ENCODE data around the gene TMEM14A. TPM values are rescaled to one million over a fixed set of nuclear protein-coding genes. Genes with fewer than 3 reads are reported as not detected.

TMEM14A gene
- total RNA-seq, 2 donors from 2014 or later = 16.5 to 27.1 TPM

DNA sequence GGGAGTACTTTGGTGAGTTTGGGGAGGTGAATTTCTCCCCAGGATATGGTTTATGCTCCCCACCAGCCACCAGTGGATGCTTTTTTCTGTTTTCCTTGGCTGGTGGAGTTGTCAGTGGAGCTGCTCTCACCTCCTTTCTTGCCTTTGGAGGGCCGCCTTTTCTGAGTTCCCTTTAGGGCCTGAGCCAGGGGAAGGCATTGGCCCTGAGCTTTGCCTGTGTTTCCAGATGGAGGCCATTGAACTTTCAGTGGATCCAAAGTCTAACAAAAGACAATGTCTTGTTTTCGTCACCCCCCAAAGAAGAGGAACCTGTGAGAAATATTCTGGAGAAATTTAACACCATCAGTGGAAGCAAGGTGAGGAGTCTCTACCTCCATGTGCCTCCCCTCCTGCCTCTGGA is 4.4 kb upstream of the TMEM14A start:
- Histone ChIP-seq H3K27ac (no peak overlapping the region), H3K4me3 (no peak overlapping the region), H3K4me1 (ENCODE audit: control insufficient read depth in 1 of 2, low read depth in 2 of 2) (peaks cover 8 to 36% of the 10 kb centered on the region in 2 donors), H3K36me3 (no peaks in the 10 kb centered on the region), H3K9me3 (no peaks in the 10 kb centered on the region), H3K27me3 (replicated peaks; ENCODE audit: insufficient read depth) (no peaks in the 10 kb centered on the region)
- ATAC-seq (ENCODE audit: insufficient number of reproducible peaks, low FRiP score, low read depth) = no peak
- TF ChIP-seq CTCF (IDR thresholded peaks at IDR 0.05) = no peak
- DNase-seq (ENCODE audit: low spot score) = no peak

GRCh38 chr6:52667572-52667971 is 3.3 kb upstream of the TMEM14A start:
- no peaks in the 10 kb centered on the region for H3K9me3 ChIP-seq
- H3K4me1 ChIP-seq (ENCODE audit: control insufficient read depth in 1 of 2, low read depth in 2 of 2) = peaks cover 8 to 46% of the 10 kb centered on the region in 2 donors
- DNase-seq (ENCODE audit: low spot score) (no peak), ATAC-seq (ENCODE audit: insufficient number of reproducible peaks, low FRiP score, low read depth) (no peak)
- TF ChIP-seq CTCF (IDR thresholded peaks at IDR 0.05) = no peak
- no peaks in the 10 kb centered on the region for H3K36me3 ChIP-seq
- H3K4me3 ChIP-seq = no peak overlapping the region
- no peaks in the 10 kb centered on the region for H3K27me3 ChIP-seq (replicated peaks; ENCODE audit: insufficient read depth)
- no peak overlapping the region for H3K27ac ChIP-seq

DNA sequence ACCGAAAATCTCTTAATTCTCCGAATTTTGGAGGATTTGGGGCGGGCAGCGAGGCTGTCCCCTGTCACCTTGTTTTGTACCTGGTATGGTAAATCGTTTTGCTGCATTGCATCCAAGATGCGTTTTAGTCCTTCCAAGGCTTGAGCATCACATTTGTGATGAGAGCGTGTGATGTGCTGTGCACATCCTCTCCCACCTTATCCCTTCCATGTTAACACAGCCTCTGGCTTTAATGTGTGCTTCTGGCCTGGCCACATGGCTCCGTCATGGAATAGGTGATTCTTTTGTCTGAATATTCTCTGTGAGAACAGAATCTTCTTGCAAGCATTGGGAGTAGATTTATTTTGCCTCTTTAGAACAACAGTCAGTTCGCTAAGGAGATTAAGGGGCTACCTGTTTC is 763 bp downstream of the TMEM14A start:
- no peaks in the 10 kb centered on the region for H3K36me3 ChIP-seq
- ATAC-seq (ENCODE audit: insufficient number of reproducible peaks, low FRiP score, low read depth) (no peak), DNase-seq (ENCODE audit: low spot score) (no peak)
- peaks cover 0 to 23% of the 10 kb centered on the region in 2 donors for H3K4me1 ChIP-seq (ENCODE audit: control insufficient read depth in 1 of 2, low read depth in 2 of 2)
- no peak for TF ChIP-seq CTCF (IDR thresholded peaks at IDR 0.05)
- H3K9me3 ChIP-seq = no peaks in the 10 kb centered on the region
- peak overlapping the region; percentile 83 for H3K4me3 ChIP-seq
- H3K27ac ChIP-seq = peak overlapping the region in 1 of 2 donors; percentile 53
- H3K27me3 ChIP-seq (replicated peaks; ENCODE audit: insufficient read depth) = no peaks in the 10 kb centered on the region

- Histone ChIP-seq H3K4me3 (no peak overlapping the region), H3K9me3 (no peaks in the 10 kb centered on the region), H3K27me3 (replicated peaks; ENCODE audit: insufficient read depth) (no peaks in the 10 kb centered on the region), H3K36me3 (no peaks in the 10 kb centered on the region), H3K4me1 (ENCODE audit: control insufficient read depth in 1 of 2, low read depth in 2 of 2) (peaks cover 0 to 23% of the 10 kb centered on the region in 2 donors), H3K27ac (no peak overlapping the region)
- no peak for ATAC-seq (ENCODE audit: insufficient number of reproducible peaks, low FRiP score, low read depth)
- TF ChIP-seq CTCF (IDR thresholded peaks at IDR 0.05) = no peak
- no peak for DNase-seq (ENCODE audit: low spot score)
Observed at GRCh38 chr6:52672412-52673025, 1.6 kb downstream of the TMEM14A start.

- Histone ChIP-seq H3K27ac (no peak overlapping the region), H3K4me1 (ENCODE audit: control insufficient read depth in 1 of 2, low read depth in 2 of 2) (peaks cover 0 to 23% of the 10 kb centered on the region in 2 donors), H3K27me3 (replicated peaks; ENCODE audit: insufficient read depth) (no peaks in the 10 kb centered on the region), H3K36me3 (no peaks in the 10 kb centered on the region), H3K9me3 (no peaks in the 10 kb centered on the region), H3K4me3 (no peak overlapping the region)
- ATAC-seq (ENCODE audit: insufficient number of reproducible peaks, low FRiP score, low read depth) (no peak), DNase-seq (ENCODE audit: low spot score) (no peak)
- TF ChIP-seq CTCF (IDR thresholded peaks at IDR 0.05) = no peak
Observed at GRCh38 chr6:52674666-52675065, 3.8 kb downstream of the TMEM14A start.

Measured in thoracic aorta (tissue), 2 donors.